VCaP (cell line): Measurements from ENCODE around the gene SAP30L.

ENCODE experiments used
- H3K27ac ChIP-seq: fragments of 450-650 bp; 2 replicates; pipeline ENCODE4 v1.5.1; 2017
- TF ChIP-seq, protein P1 (sequence below): fragments of 450-650 bp; conservative IDR thresholded peaks from 2 replicates; pipeline ENCODE4 v1.5.1; 2017; ENCODE audit warnings: mild to moderate bottlenecking, moderate library complexity

Gene SAP30L

GRCh38 chr5:154482528-154483449 lies 37.0 kb downstream of the SAP30L start:
- TF ChIP-seq, protein P1, sequence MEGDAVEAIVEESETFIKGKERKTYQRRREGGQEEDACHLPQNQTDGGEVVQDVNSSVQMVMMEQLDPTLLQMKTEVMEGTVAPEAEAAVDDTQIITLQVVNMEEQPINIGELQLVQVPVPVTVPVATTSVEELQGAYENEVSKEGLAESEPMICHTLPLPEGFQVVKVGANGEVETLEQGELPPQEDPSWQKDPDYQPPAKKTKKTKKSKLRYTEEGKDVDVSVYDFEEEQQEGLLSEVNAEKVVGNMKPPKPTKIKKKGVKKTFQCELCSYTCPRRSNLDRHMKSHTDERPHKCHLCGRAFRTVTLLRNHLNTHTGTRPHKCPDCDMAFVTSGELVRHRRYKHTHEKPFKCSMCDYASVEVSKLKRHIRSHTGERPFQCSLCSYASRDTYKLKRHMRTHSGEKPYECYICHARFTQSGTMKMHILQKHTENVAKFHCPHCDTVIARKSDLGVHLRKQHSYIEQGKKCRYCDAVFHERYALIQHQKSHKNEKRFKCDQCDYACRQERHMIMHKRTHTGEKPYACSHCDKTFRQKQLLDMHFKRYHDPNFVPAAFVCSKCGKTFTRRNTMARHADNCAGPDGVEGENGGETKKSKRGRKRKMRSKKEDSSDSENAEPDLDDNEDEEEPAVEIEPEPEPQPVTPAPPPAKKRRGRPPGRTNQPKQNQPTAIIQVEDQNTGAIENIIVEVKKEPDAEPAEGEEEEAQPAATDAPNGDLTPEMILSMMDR, result no peak

DNA sequence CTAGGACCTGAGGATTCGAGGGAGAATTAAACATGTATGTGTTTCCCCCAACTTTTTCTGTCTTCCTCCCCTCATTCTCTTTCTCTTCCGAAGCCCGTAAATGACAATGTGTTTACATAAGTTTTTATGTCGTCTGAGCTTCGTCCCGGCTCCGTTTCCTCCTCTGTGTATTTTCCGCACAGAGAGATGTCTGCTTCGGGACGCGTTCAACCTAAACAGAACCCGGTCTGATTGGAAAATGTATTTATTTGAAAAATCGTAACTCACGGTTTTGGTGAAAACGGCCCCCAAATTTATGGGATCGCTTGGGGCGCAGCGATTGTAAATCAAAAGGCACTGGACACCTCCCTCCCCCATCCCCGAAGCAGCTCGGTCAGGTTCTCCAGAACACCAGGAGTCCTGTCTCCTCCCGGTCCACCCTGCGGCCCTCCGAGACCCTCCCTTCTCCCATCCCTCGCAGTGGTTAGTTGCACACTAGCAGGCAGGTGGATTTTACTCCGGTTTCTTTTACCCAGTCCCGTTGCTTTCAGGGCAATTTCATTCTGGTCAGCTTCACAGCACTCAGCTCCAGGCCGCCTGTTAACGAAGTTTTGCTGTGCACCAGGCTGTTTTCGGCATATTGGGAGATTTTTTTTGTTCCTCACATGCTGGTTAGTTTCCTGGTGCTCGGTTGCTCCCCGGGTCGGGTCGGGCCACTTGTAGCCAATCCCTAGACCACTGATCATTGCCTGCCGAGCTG lies 38.0 kb downstream of the SAP30L start:
- no peak overlapping the region for H3K27ac ChIP-seq
- TF ChIP-seq, protein P1, result no peak

More at GRCh38 chr5:154482528-154483449, 37.0 kb downstream of the SAP30L start:
- no peak overlapping the region for H3K27ac ChIP-seq

- H3K27ac ChIP-seq, result no peak overlapping the region
- TF ChIP-seq, protein P1, result no peak
Observed at GRCh38 chr5:154484393-154485095, 38.7 kb downstream of the SAP30L start.

GRCh38 chr5:154485096-154485491 lies 39.3 kb downstream of the SAP30L start:
- TF ChIP-seq, protein P1, result no peak

GRCh38 chr5:154485850-154486426 lies 40.1 kb downstream of the SAP30L start:
- H3K27ac ChIP-seq, result no peak overlapping the region
- TF ChIP-seq, protein P1, result no peak

More at GRCh38 chr5:154485096-154485491, 39.3 kb downstream of the SAP30L start:
- H3K27ac ChIP-seq, result no peak overlapping the region

DNA sequence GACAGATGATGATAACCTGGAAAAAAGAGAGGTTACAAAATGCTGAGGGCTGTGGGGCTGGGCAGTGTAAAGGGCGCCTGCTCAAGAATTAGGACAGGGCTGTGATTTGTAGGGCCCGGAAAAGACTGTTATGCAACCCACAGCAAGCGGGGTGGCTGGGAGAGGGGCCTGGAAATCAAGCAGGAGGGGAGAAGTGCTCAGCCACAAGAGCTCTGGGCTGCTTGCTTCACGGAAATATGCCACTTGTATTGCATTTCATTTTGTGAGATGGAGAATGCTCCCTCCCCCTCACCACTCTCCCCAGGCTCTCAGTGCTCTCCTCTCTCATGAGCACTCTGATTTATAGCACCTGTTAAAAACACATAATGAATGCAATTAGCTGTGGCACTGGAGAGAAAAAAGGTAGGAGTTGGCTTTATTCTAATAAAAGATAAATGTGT lies 40.6 kb downstream of the SAP30L start:
- TF ChIP-seq, protein P1, result no peak
- no peak overlapping the region for H3K27ac ChIP-seq
